Esophagus (tissue), 2 donors: Measurements from ENCODE around the gene FAM184B. TPM values are rescaled to one million over a fixed set of nuclear protein-coding genes. Genes with fewer than 3 reads are reported as not detected.

Experiments
- H3K27ac ChIP-seq, 2 donors: one replicate each; pipeline ENCODE4 v1.5.1; 2013; ENCODE audit warnings: low read depth in 2 of 2, mild to moderate bottlenecking in 2 of 2, inconsistent platforms in 1 of 2, low read length in 1 of 2, moderate library complexity in 1 of 2
- H3K27me3 ChIP-seq, 2 donors: one replicate each; pipeline ENCODE4 v1.6.1; 2013; ENCODE audit warnings: low read length in 2 of 2, control low read depth in 1 of 2, mild to moderate bottlenecking in 1 of 2; ENCODE audit not compliant: insufficient read depth in 2 of 2, control insufficient read depth in 1 of 2
- H3K36me3 ChIP-seq, 2 donors: one replicate each; pipeline ENCODE4 v1.6.1; 2013; ENCODE audit warnings: low read length in 1 of 2; ENCODE audit not compliant: control insufficient read depth in 2 of 2, insufficient read depth in 2 of 2
- H3K4me1 ChIP-seq, 2 donors: one replicate each; pipeline ENCODE4 v1.6.1; 2013; ENCODE audit warnings: low read length in 1 of 2; ENCODE audit not compliant: control insufficient read depth in 2 of 2, insufficient read depth in 2 of 2
- H3K4me3 ChIP-seq, 2 donors: one replicate each; pipeline ENCODE4 v1.5.1; 2013; ENCODE audit warnings: low read length in 2 of 2, mild to moderate bottlenecking in 2 of 2, low read depth in 1 of 2, moderate library complexity in 1 of 2
- H3K9me3 ChIP-seq, 2 donors: one replicate each; pipeline ENCODE4 v1.6.1; 2013; ENCODE audit warnings: mild to moderate bottlenecking in 2 of 2, low read depth in 1 of 2, low read length in 1 of 2, moderate library complexity in 1 of 2; ENCODE audit not compliant: control insufficient read depth in 2 of 2, insufficient read depth in 1 of 2
- WGBS, 2 donors: extraction: QIAGEN DNeasy Blood & Tissue Kit; methylation state at CpG; one replicate each; pipeline ENCODE4 v1.1.7; 2013; 5-methylcytosine and 5-hydroxymethylcytosine counted together
- polyA plus RNA-seq, 2 donors: library from polyadenylated mRNA; stranded (reverse); fragments of 200-250 nt; gene quantifications; one replicate each; pipeline ENCODE4 v1.2.3, GENCODE V29; 2013
- donor health status: healthy with polysubstance abuse.
- donor health status: Bipolar disorder and iron deficiency.

The FAM184B gene
- polyA plus RNA-seq, 2 donors = 0.07 to 0.14 TPM

DNA sequence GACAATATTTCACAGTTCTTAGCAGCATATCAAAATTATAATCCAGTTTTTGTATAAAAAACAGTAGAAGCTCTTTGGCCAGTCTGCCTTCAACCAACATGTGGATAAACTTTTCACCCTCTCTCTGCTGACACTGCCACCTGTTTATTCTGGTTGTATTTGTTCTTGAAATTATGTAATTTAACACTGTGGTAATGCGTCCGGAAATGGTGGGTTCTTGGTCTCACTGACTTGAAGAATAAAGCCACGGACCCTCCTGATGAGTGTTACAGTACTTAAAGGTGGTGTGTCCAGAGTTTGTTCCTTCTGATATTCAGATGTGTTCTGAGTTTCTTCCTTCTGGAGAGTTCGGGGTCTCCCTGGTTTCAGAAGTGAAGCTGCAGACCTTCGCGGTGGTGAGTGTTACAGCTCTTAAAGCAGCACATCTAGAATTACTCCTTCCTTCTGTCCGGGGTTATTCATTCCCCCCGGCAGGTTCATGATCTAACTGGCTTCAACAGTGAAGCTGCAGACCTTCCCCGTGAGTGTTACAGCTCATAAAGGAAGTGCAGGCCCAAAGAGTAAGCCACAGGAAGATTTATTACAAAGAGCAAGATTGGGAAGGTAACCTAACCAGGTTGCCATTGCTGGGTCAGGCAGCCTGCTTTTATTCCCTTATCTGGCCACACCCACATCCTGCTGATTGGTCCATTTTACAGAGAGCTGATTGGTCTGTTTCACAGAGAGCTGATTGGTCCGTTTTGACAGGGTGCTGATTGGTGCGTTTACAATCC, 15.7 kb downstream of the FAM184B start:
- H3K9me3 ChIP-seq = peaks cover 2 to 5% of the 10 kb centered on the region in 2 donors
- H3K4me1 ChIP-seq = no peaks in the 10 kb centered on the region
- no peak overlapping the region for H3K27ac ChIP-seq
- H3K27me3 ChIP-seq = no peaks in the 10 kb centered on the region
- WGBS, 2 donors = 78 to 83% methylated on average over 11 of the region's 11 CpGs
- H3K4me3 ChIP-seq = no peak overlapping the region
- no peaks in the 10 kb centered on the region for H3K36me3 ChIP-seq

DNA sequence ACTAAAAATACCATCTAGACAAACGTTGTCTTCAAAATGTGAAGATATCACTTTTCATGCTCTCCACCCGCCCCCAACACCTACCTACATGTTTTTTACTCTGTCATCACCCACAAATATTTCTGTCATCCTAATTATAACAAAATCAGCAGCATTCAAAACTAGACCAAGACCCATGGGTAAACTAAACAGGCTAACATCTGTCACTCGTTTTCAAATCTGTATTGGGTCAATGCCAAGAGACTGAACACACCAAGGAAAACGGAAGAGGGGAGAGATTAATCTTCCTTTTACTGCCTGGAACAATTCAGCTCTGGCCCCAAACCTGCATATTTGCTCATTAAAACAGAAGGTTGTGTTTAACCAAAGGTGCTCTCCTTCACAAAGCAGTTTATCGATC, 17.5 kb downstream of the FAM184B start:
- peaks cover 2 to 5% of the 10 kb centered on the region in 2 donors for H3K9me3 ChIP-seq
- WGBS, 2 donors = 44 to 45% methylated on average over 5 of the region's 5 CpGs
- H3K27ac ChIP-seq = no peak overlapping the region
- H3K4me3 ChIP-seq = no peak overlapping the region
- H3K27me3 ChIP-seq = no peaks in the 10 kb centered on the region
- H3K4me1 ChIP-seq = no peaks in the 10 kb centered on the region
- no peaks in the 10 kb centered on the region for H3K36me3 ChIP-seq

GRCh38 chr4:17763416-17763815, 18.0 kb downstream of the FAM184B start:
- no peaks in the 10 kb centered on the region for H3K36me3 ChIP-seq
- H3K27ac ChIP-seq = no peak overlapping the region
- WGBS, 2 donors = 86 to 91% methylated on average over 3 of the region's 3 CpGs
- H3K9me3 ChIP-seq = peaks cover 2 to 5% of the 10 kb centered on the region in 2 donors
- no peak overlapping the region for H3K4me3 ChIP-seq
- no peaks in the 10 kb centered on the region for H3K4me1 ChIP-seq
- H3K27me3 ChIP-seq = no peaks in the 10 kb centered on the region

DNA sequence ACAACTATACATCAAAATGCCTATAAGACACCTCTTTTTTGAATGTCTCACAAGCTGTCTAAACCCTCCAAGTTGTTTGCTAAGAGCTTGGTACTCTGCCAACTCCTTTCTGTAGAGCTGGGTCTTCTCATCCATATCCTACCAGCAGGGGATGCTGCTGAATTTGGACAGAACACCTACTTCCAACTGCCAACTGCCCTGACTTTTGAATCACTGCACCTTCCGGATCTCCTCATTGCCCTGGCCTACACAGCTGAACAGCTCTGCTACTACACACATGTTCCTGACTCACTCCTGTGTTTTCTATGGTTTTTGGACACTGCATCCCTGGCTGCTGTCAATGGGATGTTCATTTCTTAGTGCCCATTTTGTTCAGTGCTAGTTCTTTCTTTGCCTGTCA, 18.7 kb downstream of the FAM184B start:
- Histone ChIP-seq H3K27me3 (no peaks in the 10 kb centered on the region), H3K4me3 (no peak overlapping the region), H3K36me3 (no peaks in the 10 kb centered on the region), H3K4me1 (no peaks in the 10 kb centered on the region), H3K27ac (no peak overlapping the region), H3K9me3 (peaks cover 2 to 5% of the 10 kb centered on the region in 2 donors)
- WGBS, 2 donors = 65 to 74% methylated on average over 1 of the region's 1 CpG

- Histone ChIP-seq H3K9me3 (peaks cover 0 to 2% of the 10 kb centered on the region in 2 donors), H3K27me3 (no peaks in the 10 kb centered on the region), H3K36me3 (no peaks in the 10 kb centered on the region), H3K27ac (no peak overlapping the region), H3K4me1 (no peaks in the 10 kb centered on the region), H3K4me3 (no peak overlapping the region)
- WGBS, 2 donors = 42 to 46% methylated on average over 1 of the region's 1 CpG
Observed at GRCh38 chr4:17761062-17761461, 20.4 kb downstream of the FAM184B start.

DNA sequence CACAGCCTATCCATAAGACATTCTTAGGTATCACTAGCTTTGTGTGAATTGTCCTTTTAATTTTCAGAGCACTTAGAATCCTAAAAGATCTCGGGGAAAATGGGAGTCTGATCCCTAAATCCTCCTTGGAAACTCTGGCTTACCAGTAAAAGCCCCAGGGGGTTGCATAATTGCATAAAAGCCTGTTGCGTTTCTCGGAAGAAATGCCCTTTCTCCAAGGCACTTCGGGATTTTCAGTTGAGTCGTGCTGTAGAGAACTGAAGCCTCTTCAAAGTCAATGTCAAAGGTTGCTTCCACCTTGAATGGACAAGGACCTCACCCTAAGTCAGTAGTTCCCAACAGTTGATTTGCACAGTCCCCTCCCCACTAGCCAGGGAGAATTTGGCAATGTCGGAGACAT, 20.8 kb downstream of the FAM184B start:
- 74 to 78% methylated on average over 6 of the region's 6 CpGs for WGBS, 2 donors
- H3K27me3 ChIP-seq = no peaks in the 10 kb centered on the region
- no peaks in the 10 kb centered on the region for H3K9me3 ChIP-seq
- H3K27ac ChIP-seq = no peak overlapping the region
- no peaks in the 10 kb centered on the region for H3K4me1 ChIP-seq
- no peaks in the 10 kb centered on the region for H3K36me3 ChIP-seq
- no peak overlapping the region for H3K4me3 ChIP-seq

DNA sequence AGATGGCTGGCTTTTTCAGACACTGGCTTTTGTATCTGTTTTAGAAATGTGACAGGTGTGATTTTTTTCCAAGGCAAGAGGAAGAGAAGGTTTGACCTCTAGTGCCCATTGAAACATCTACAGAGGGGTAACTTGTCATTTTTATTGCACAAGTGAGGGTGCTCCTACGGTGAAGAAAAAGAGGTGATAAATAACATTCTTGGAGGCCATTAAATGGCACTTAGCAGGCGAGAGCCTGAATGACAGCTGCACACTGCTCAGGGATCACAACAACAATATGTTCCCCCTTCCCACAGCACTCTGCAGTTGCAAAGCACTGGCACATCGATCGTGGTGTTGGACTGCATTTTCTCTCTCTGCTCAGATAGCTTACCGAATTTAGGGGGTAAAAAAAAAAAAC, 22.9 kb downstream of the FAM184B start:
- H3K36me3 ChIP-seq = no peaks in the 10 kb centered on the region
- no peaks in the 10 kb centered on the region for H3K4me1 ChIP-seq
- WGBS, 2 donors = 48 to 72% methylated on average over 5 of the region's 5 CpGs
- H3K27me3 ChIP-seq = no peaks in the 10 kb centered on the region
- H3K27ac ChIP-seq = no peak overlapping the region
- H3K9me3 ChIP-seq = no peaks in the 10 kb centered on the region
- H3K4me3 ChIP-seq = no peak overlapping the region

GRCh38 chr4:17757621-17758020, 23.8 kb downstream of the FAM184B start:
- H3K27ac ChIP-seq = no peak overlapping the region
- no peaks in the 10 kb centered on the region for H3K4me1 ChIP-seq
- no peaks in the 10 kb centered on the region for H3K36me3 ChIP-seq
- H3K4me3 ChIP-seq = no peak overlapping the region
- H3K9me3 ChIP-seq = no peaks in the 10 kb centered on the region
- WGBS, 2 donors = 34 to 51% methylated on average over 1 of the region's 1 CpG
- no peaks in the 10 kb centered on the region for H3K27me3 ChIP-seq

DNA sequence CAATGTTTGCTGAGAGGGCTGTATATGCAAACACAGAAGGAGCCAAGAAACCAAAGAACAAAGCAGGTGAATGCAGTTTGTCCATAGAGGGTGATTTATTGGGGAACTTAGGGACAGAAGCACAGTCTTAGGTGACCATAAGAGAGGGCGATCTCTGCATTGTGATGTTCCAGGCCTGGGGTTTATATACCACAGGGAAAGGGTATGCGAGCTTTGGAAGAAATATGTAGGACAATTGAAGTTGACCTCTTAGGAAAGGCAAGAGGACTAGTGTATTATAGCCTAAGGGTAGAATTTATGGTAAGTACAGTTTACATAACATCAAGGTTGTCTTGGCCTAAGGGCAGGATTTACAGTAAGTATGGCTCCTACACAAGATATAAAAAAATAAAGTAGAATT, 27.8 kb downstream of the FAM184B start:
- WGBS, 2 donors = 88 to 89% methylated on average over 2 of the region's 2 CpGs
- Histone ChIP-seq H3K4me1 (no peaks in the 10 kb centered on the region), H3K27me3 (no peaks in the 10 kb centered on the region), H3K36me3 (no peaks in the 10 kb centered on the region), H3K4me3 (no peak overlapping the region), H3K27ac (no peak overlapping the region), H3K9me3 (no peaks in the 10 kb centered on the region)

GRCh38 chr4:17740702-17741101, 40.7 kb downstream of the FAM184B start:
- no peaks in the 10 kb centered on the region for H3K9me3 ChIP-seq
- H3K27me3 ChIP-seq = no peaks in the 10 kb centered on the region
- H3K27ac ChIP-seq = no peak overlapping the region
- H3K4me1 ChIP-seq = no peaks in the 10 kb centered on the region
- WGBS, 2 donors = 56 to 62% methylated on average over 4 of the region's 4 CpGs
- H3K36me3 ChIP-seq = no peaks in the 10 kb centered on the region
- H3K4me3 ChIP-seq = no peak overlapping the region
